Frontal cortex (tissue), 4 donors: ENCODE data around the gene PTPRN2. TPM values are rescaled to one million over a fixed set of nuclear protein-coding genes. Genes with fewer than 3 reads are reported as not detected.
"Not testable (repeated sequence)": the region's sequence is repeated elsewhere in the genome, so short reads cannot be mapped to it uniquely, and the experiment has no call there.

Experiments used
- DNase-seq, 2 donors: peaks; one replicate each; pipeline ENCODE4 v3.0.0; 2012; ENCODE audit warnings: low spot score in 2 of 2
- FAIRE-seq: peaks from 2 replicates; lab custom pipeline; 2012; peaks lifted over from hg19 to GRCh38; lab: Jason Lieb, UNC
- total RNA-seq: library from RNA; depleted of rRNA; stranded (reverse); fragments of >200 nt; gene quantifications from one replicate; pipeline ENCODE4 v1.2.3, GENCODE V29; 2014
- donor health status: control.
- donor health status: control.
- donor health status: control.

The PTPRN2 gene
- total RNA-seq, 1 donor from 2014 or later: 52.2 TPM

- FAIRE-seq: no peak
- DNase-seq: no peak
Measured at GRCh38 chr7:158053183-158053915, 534.3 kb downstream of the PTPRN2 start.

GRCh38 chr7:158052381-158053060, 535.1 kb downstream of the PTPRN2 start:
- no peak for DNase-seq
- FAIRE-seq: no peak

- DNase-seq (no peak), FAIRE-seq (no peak)
Measured at GRCh38 chr7:158051776-158052175, 535.8 kb downstream of the PTPRN2 start.

GRCh38 chr7:158050978-158051651, 536.5 kb downstream of the PTPRN2 start:
- FAIRE-seq (no peak), DNase-seq (no peak)

- no peak for FAIRE-seq
- DNase-seq: no peak
Measured at GRCh38 chr7:158050441-158050977, 537.1 kb downstream of the PTPRN2 start.

GRCh38 chr7:158049271-158049670, 538.4 kb downstream of the PTPRN2 start:
- FAIRE-seq: no peak
- no peak for DNase-seq

- FAIRE-seq: no peak
- no peak for DNase-seq
Measured at GRCh38 chr7:158048569-158048968, 539.1 kb downstream of the PTPRN2 start.

GRCh38 chr7:158047391-158048059, 540.1 kb downstream of the PTPRN2 start:
- FAIRE-seq (no peak), DNase-seq (no peak)

- FAIRE-seq, DNase-seq: not testable (repeated sequence)
Measured at GRCh38 chr7:158046246-158046645, 541.4 kb downstream of the PTPRN2 start.

- DNase-seq (no peak), FAIRE-seq (no peak)
Measured at GRCh38 chr7:158044482-158044823, 543.2 kb downstream of the PTPRN2 start.

- FAIRE-seq (no peak), DNase-seq (no peak)
Measured at GRCh38 chr7:158043551-158044481, 543.8 kb downstream of the PTPRN2 start.

GRCh38 chr7:158042156-158042880, 545.3 kb downstream of the PTPRN2 start:
- no peak for FAIRE-seq
- no peak for DNase-seq

- FAIRE-seq (no peak), DNase-seq (no peak)
Measured at GRCh38 chr7:158040199-158040598, 547.4 kb downstream of the PTPRN2 start.

GRCh38 chr7:158039270-158039669, 548.4 kb downstream of the PTPRN2 start:
- FAIRE-seq (no peak), DNase-seq (no peak)

- FAIRE-seq (no peak), DNase-seq (no peak)
Measured at GRCh38 chr7:158037211-158037610, 550.4 kb downstream of the PTPRN2 start.

- FAIRE-seq (no peak), DNase-seq (no peak)
Measured at GRCh38 chr7:158035343-158035742, 552.3 kb downstream of the PTPRN2 start.

GRCh38 chr7:158034571-158034970, 553.1 kb downstream of the PTPRN2 start:
- FAIRE-seq: no peak
- DNase-seq: no peak

GRCh38 chr7:158033925-158034324, 553.7 kb downstream of the PTPRN2 start:
- FAIRE-seq, DNase-seq: not testable (repeated sequence)
